Esophagus muscularis mucosa (tissue), 4 donors: ENCODE measurements around the gene NXPE3. TPM values are rescaled to one million over a fixed set of nuclear protein-coding genes. Genes with fewer than 3 reads are reported as not detected.

Source experiments
- DNase-seq: peaks from one replicate; pipeline ENCODE4 v3.0.0-alpha.2; 2017; ENCODE audit errors: extremely low spot score
- H3K27ac ChIP-seq, 4 donors: fragments of 200-600 bp; sonication (generic); replicated peaks in 1 of 4; 1 replicate in 3 of 4; 2 replicates in 1 of 4; pipeline ENCODE4 v1.5.1; 2016 to 2019; ENCODE audit warnings: mild to moderate bottlenecking in 1 of 4
- H3K27me3 ChIP-seq, 4 donors: fragments of 200-600 bp; sonication (generic); one replicate each; pipeline versions ENCODE4 v1.5.1 to v1.6.0; 2016 to 2019
- H3K36me3 ChIP-seq, 4 donors: fragments of 200-600 bp; sonication (generic); one replicate each; pipeline ENCODE4 v1.5.1; 2016 to 2019
- H3K4me1 ChIP-seq, 4 donors: fragments of 200-600 bp; sonication (generic); one replicate each; pipeline ENCODE4 v1.5.1; 2016 to 2019
- H3K4me3 ChIP-seq, 4 donors: fragments of 200-600 bp; sonication (generic); 1 replicate in 2 of 4; 2 replicates in 2 of 4; pipeline ENCODE4 v1.5.1; 2016 to 2019; ENCODE audit warnings: mild to moderate bottlenecking in 4 of 4, moderate library complexity in 1 of 4
- H3K9me3 ChIP-seq, 4 donors: fragments of 200-600 bp; sonication (generic); 1 replicate in 3 of 4; 2 replicates in 1 of 4; pipeline ENCODE4 v1.5.1; 2016 to 2019
- CTCF ChIP-seq, 3 experiments: fragments of 200-600 bp in 2 of 3; fragments of 450-650 bp in 1 of 3; sonication (generic) in 2 of 3; IDR thresholded peaks; one replicate each; pipeline ENCODE4 v1.5.1; 2017 to 2019; ENCODE audit warnings: antibody characterized with exemption in 3 of 3, mild to moderate bottlenecking in 2 of 3, moderate library complexity in 1 of 3
- EP300 ChIP-seq: sonication (generic); formaldehyde crosslinking; IDR thresholded peaks from one replicate; pipeline ENCODE4 v1.6.1; 2017; ENCODE audit warnings: antibody characterized with exemption
- POLR2A ChIP-seq: fragments of 450-650 bp; IDR thresholded peaks from one replicate; pipeline ENCODE4 v1.6.1; 2017; ENCODE audit warnings: antibody characterized with exemption, moderate library complexity, mild to moderate bottlenecking, low read depth
- POLR2AphosphoS5 ChIP-seq, 2 donors: sonication (generic); formaldehyde crosslinking; IDR thresholded peaks; one replicate each; pipeline ENCODE4 v1.6.1; 2017; ENCODE audit warnings: antibody characterized with exemption in 2 of 2
- WGBS: methylation state at CpG from one replicate; pipeline ENCODE4 v1.1.5; 2018; 5-methylcytosine and 5-hydroxymethylcytosine counted together
- intact Hi-C: fragments of 100-400 bp; cut with DNase I; formaldehyde crosslinking; loops from one replicate; pipeline ENCODE4 v1.15.1; 2023
- total RNA-seq, 4 donors: library from RNA; depleted of rRNA; stranded (reverse); fragments of >200 nt; gene quantifications; one replicate each; pipeline versions ENCODE4 v1.1.0 to v1.2.1, GENCODE V29; 2016

Gene NXPE3
- total RNA-seq, 4 donors from 2014 or later: 12.4 to 19.5 (median 17.8) TPM

GRCh38 chr3:101825904-101826445, 47.0 kb downstream of the NXPE3 start:
- Histone ChIP-seq H3K27me3 (no peaks in the 10 kb centered on the region), H3K27ac (peak overlapping the region; percentile 86 to 89 (median 86)), H3K36me3 (peaks cover 10 to 15% (median 12%) of the 10 kb centered on the region in 4 donors), H3K4me3 (no peak overlapping the region), H3K4me1 (peaks cover 28 to 42% (median 37%) of the 10 kb centered on the region in 4 donors), H3K9me3 (no peaks in the 10 kb centered on the region)
- 72% methylated on average over 2 of the region's 2 CpGs for WGBS
- TF ChIP-seq POLR2AphosphoS5 (IDR thresholded peaks at IDR 0.05): no peak
- TF ChIP-seq EP300: no peak
- no peak for TF ChIP-seq POLR2A
- TF ChIP-seq CTCF (IDR thresholded peaks at IDR 0.05): no peak
- DNase-seq: no peak
- intact Hi-C loops: no loop called here

GRCh38 chr3:101827211-101828174, 48.5 kb downstream of the NXPE3 start:
- WGBS: 3% methylated on average over 29 of the region's 30 CpGs
- Histone ChIP-seq H3K27ac (peak overlapping the region; percentile 86 to 89 (median 86)), H3K4me3 (peak overlapping the region; percentile 50 to 66 (median 60)), H3K36me3 (no peaks in the 10 kb centered on the region), H3K27me3 (no peaks in the 10 kb centered on the region), H3K4me1 (peaks cover 28 to 45% (median 41%) of the 10 kb centered on the region in 4 donors), H3K9me3 (no peaks in the 10 kb centered on the region)
- intact Hi-C loops: no loop called here
- peak; percentile 96 for DNase-seq
- TF ChIP-seq CTCF (IDR thresholded peaks at IDR 0.05) (no peak), POLR2AphosphoS5 (IDR thresholded peaks at IDR 0.05) (peak; percentile 75 to 82), POLR2A (no peak), EP300 (no peak)

GRCh38 chr3:101828276-101828675, 49.3 kb downstream of the NXPE3 start:
- no peak for DNase-seq
- Histone ChIP-seq H3K27ac (peak overlapping the region; percentile 86 to 89 (median 86)), H3K4me3 (peak overlapping the region; percentile 50 to 66 (median 60)), H3K36me3 (no peaks in the 10 kb centered on the region), H3K27me3 (no peaks in the 10 kb centered on the region), H3K4me1 (peaks cover 28 to 45% (median 42%) of the 10 kb centered on the region in 4 donors), H3K9me3 (no peaks in the 10 kb centered on the region)
- TF ChIP-seq EP300 (no peak), POLR2AphosphoS5 (IDR thresholded peaks at IDR 0.05) (no peak)
- intact Hi-C loops: no loop called here
- WGBS: 9% methylated on average over 3 of the region's 3 CpGs

GRCh38 chr3:101828691-101829436, 49.9 kb downstream of the NXPE3 start:
- intact Hi-C loops: no loop called here
- H3K27ac ChIP-seq: peak overlapping the region; percentile 86 to 89 (median 86)
- H3K4me1 ChIP-seq: peaks cover 28 to 51% (median 47%) of the 10 kb centered on the region in 4 donors
- no peaks in the 10 kb centered on the region for H3K27me3 ChIP-seq
- no peaks in the 10 kb centered on the region for H3K36me3 ChIP-seq
- H3K9me3 ChIP-seq: no peaks in the 10 kb centered on the region
- WGBS: 17% methylated on average over 9 of the region's 9 CpGs
- no peak for TF ChIP-seq EP300
- TF ChIP-seq POLR2AphosphoS5 (IDR thresholded peaks at IDR 0.05): peak; percentile 87 to 92
- H3K4me3 ChIP-seq: peak overlapping the region; percentile 50 to 66 (median 60)
- DNase-seq: no peak

- intact Hi-C loops: no loop called here
- no peaks in the 10 kb centered on the region for H3K27me3 ChIP-seq
- no peak for DNase-seq
- no peaks in the 10 kb centered on the region for H3K36me3 ChIP-seq
- no peaks in the 10 kb centered on the region for H3K9me3 ChIP-seq
- peaks cover 28 to 54% (median 48%) of the 10 kb centered on the region in 4 donors for H3K4me1 ChIP-seq
- peak overlapping the region; percentile 86 to 89 (median 86) for H3K27ac ChIP-seq
- peak overlapping the region; percentile 50 to 66 (median 60) for H3K4me3 ChIP-seq
- no peak for TF ChIP-seq EP300
- TF ChIP-seq POLR2A: no peak
- TF ChIP-seq CTCF (IDR thresholded peaks at IDR 0.05): no peak
- TF ChIP-seq POLR2AphosphoS5 (IDR thresholded peaks at IDR 0.05): no peak
- WGBS: 34% methylated on average over 2 of the region's 2 CpGs
These were observed 50.4 kb downstream of the NXPE3 start for GRCh38 chr3:101829437-101829830.
